VCaP (cell line): ENCODE measurements around the gene UBAP1L.
"Not testable (repeated sequence)": the region's sequence is repeated elsewhere in the genome, so short reads cannot be mapped to it uniquely, and the experiment has no call there.

ENCODE experiments used
- H3K27ac ChIP-seq: fragments of 450-650 bp; 2 replicates; pipeline ENCODE4 v1.5.1; 2017
- CTCF ChIP-seq: fragments of 450-650 bp; conservative IDR thresholded peaks from 2 replicates; pipeline ENCODE4 v1.5.1; 2017; ENCODE audit warnings: mild to moderate bottlenecking, moderate library complexity

Gene UBAP1L

GRCh38 chr15:65105038-65105437 lies 10.0 kb downstream of the UBAP1L start:
- no peak overlapping the region for H3K27ac ChIP-seq
- TF ChIP-seq CTCF: no peak

GRCh38 chr15:65102912-65103311 lies 12.1 kb downstream of the UBAP1L start:
- TF ChIP-seq CTCF: no peak
- H3K27ac ChIP-seq: no peak overlapping the region

- no peak; the same call in 1 of the 2 replicates for TF ChIP-seq CTCF
- no peak overlapping the region for H3K27ac ChIP-seq
Measured at GRCh38 chr15:65101891-65102708, 12.9 kb downstream of the UBAP1L start.

- no peak overlapping the region for H3K27ac ChIP-seq
- TF ChIP-seq CTCF: peak; percentile 66
Measured at GRCh38 chr15:65101411-65101890, 13.5 kb downstream of the UBAP1L start.

GRCh38 chr15:65100442-65100841 lies 14.6 kb downstream of the UBAP1L start:
- no peak for TF ChIP-seq CTCF
- no peak overlapping the region for H3K27ac ChIP-seq

- H3K27ac ChIP-seq: not testable (repeated sequence)
Measured at GRCh38 chr15:65099801-65100200, 15.2 kb downstream of the UBAP1L start.

- H3K27ac ChIP-seq: no peak overlapping the region
- no peak for TF ChIP-seq CTCF
Measured at GRCh38 chr15:65099336-65099735, 15.7 kb downstream of the UBAP1L start.

GRCh38 chr15:65097651-65098263 lies 17.2 kb downstream of the UBAP1L start:
- no peak overlapping the region for H3K27ac ChIP-seq
- no peak for TF ChIP-seq CTCF
